ENCODE results near the gene TM7SF2.

Gene TM7SF2

GRCh38 chr11:65090628-65091027 lies 21.0 kb upstream of the TM7SF2 start:
- no peak for DNase-seq

- DNase-seq = no peak
Measured at GRCh38 chr11:65095427-65095826, 16.2 kb upstream of the TM7SF2 start.

- peak; percentile 74 for DNase-seq
Measured at GRCh38 chr11:65095974-65096806, 15.5 kb upstream of the TM7SF2 start, which contains the start of gene VPS51. TSS of gene VPS51 (plus strand) at chr11:65096214. CDS start at chr11:65096251, 37 bp downstream.

- DNase-seq = no peak
Measured at GRCh38 chr11:65096926-65097325, 14.7 kb upstream of the TM7SF2 start.

- DNase-seq = no peak
Measured at GRCh38 chr11:65100674-65101350, 10.9 kb upstream of the TM7SF2 start.

GRCh38 chr11:65102142-65103095 lies 9.3 kb upstream of the TM7SF2 start:
- no peak for DNase-seq

GRCh38 chr11:65103476-65103875 lies 8.2 kb upstream of the TM7SF2 start:
- no peak for DNase-seq

GRCh38 chr11:65104628-65105027 lies 7.0 kb upstream of the TM7SF2 start:
- DNase-seq = no peak

GRCh38 chr11:65107078-65107477 lies 4.6 kb upstream of the TM7SF2 start:
- DNase-seq = no peak

GRCh38 chr11:65107751-65108468 lies 3.8 kb upstream of the TM7SF2 start:
- DNase-seq = no peak

- DNase-seq = no peak
Measured at GRCh38 chr11:65108469-65109123, 3.1 kb upstream of the TM7SF2 start.

- DNase-seq = no peak
Measured at GRCh38 chr11:65109231-65110198, 2.2 kb upstream of the TM7SF2 start.

GRCh38 chr11:65110354-65110861 lies 1.3 kb upstream of the TM7SF2 start:
- peak; percentile 96 for DNase-seq

GRCh38 chr11:65111159-65111743 lies 421 bp upstream of the TM7SF2 start:
- DNase-seq = no peak

- peak; percentile 55 for DNase-seq
Measured at GRCh38 chr11:65112546-65113360, 1.1 kb downstream of the TM7SF2 start.

GRCh38 chr11:65113361-65113756 lies 1.7 kb downstream of the TM7SF2 start:
- no peak for DNase-seq

GRCh38 chr11:65113839-65114238 lies 2.2 kb downstream of the TM7SF2 start:
- no peak for DNase-seq

- DNase-seq = no peak
Measured at GRCh38 chr11:65114538-65115171, 3.0 kb downstream of the TM7SF2 start.
